GM19023 (cell line): ENCODE results near the gene SHANK3.
"Not testable (repeated sequence)": the region's sequence is repeated elsewhere in the genome, so short reads cannot be mapped to it uniquely, and the experiment has no call there.

Source experiments
- ATAC-seq: cut with Tn5 transposase; IDR thresholded peaks from one replicate; pipeline ENCODE4 v1.9.1; 2021; ENCODE audit warnings: mild to moderate bottlenecking, moderate library complexity; ENCODE audit not compliant: unreplicated experiment

Gene SHANK3

GRCh38 chr22:50672471-50673230, at the start of gene SHANK3:
Gene SHANK3 (plus strand): TSS chr22:50672823.
- ATAC-seq, result no peak

- no peak for ATAC-seq
These were observed 48.1 kb upstream of the SHANK3 start for GRCh38 chr22:50624347-50625130.

GRCh38 chr22:50625131-50625567, 47.5 kb upstream of the SHANK3 start:
- ATAC-seq, result no peak

GRCh38 chr22:50625568-50626313, 46.9 kb upstream of the SHANK3 start:
- ATAC-seq, result no peak

GRCh38 chr22:50626314-50626849, 46.2 kb upstream of the SHANK3 start:
- ATAC-seq, result no peak

GRCh38 chr22:50626850-50627641, 45.6 kb upstream of the SHANK3 start:
- no peak for ATAC-seq

DNA sequence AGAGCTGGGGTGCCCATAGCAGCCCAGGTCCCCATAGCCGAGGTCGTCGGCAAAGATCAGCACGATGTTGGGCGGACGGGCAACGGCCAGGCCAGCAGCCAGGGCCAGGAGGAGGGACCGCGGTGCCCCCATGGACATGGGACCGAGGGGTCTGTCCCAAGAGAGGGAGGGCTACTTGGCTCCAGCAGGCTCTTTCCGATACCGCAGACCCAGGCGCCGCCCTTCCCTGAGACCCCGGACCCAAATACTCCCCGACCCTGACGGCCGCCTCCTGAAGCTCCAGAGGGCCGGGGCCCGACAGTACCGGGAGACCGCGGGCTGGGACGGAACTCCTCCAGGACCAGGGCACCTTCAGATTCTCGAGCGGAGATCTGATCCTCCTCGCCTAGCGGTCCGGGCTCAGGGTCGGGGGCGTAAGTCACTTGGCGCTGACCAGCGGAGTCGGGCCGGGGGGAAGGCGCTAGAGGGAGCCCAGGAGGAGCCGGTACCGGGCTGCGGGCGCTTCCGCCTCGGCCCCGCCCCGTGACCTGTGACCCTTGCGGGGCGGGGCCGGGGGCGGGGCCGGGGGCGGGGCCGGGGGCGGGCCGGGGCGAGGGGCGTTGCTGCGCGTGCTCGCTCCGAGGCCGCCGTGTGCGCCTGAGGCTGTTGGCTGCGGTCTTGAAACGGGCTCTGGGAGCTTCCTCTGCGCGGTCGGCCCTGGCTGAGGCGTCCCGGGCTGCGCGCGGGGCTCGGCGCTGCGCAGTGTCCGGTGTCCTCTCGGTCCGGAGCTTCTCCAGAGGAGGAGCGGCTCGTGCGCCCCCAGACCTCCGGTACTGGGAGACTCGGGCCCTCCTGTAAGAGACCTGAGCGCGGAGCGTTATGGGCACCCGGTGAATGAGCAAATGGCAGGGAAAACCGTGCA, 44.7 kb upstream of the SHANK3 start, which contains the start of gene ARSA:
Gene ARSA (minus strand): TSS at position 511 of the 901 bp plus-strand sequence. CDS start 373 bp downstream, at position 138.
- no peak for ATAC-seq

GRCh38 chr22:50628543-50629134, 44.0 kb upstream of the SHANK3 start:
- ATAC-seq, result no peak

DNA sequence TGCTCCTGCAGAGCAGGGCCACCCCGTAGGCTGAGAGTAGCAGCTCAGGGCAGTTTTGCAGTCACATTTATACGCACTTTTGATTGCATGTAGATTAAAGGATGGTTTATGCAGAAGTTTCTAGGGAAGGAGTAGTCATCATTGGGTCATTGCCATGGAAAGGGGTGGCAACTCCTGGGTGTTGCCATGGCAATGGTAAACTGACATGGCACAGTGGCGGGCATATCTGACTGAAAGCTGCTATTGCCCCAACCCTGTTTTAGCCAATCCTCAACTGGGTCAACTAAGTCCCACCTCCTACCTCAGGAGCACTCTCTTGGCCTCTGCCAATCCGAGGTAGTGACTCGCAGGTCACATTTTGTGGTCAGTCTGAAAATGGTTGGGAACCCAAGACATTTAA, 42.2 kb upstream of the SHANK3 start:
- no peak for ATAC-seq

DNA sequence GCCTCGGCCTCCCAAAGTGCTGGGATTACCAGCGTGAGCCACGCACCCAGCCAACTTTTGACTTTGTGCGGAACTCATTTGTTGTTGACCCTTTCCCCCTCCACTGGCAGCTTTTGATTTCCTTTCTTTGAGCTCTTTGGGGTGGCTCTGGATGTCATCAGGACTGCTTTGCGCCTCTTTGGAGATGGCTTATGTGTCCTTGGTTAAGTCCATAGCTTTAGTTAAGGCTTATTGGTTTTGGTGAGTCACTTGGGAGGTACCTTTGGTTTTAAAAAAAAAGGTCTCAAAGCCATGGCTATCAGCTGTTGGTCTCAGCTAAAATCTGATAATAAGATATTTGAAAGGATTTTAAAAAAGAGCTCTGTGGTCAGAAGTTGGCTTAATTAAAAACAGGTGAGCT, 39.5 kb upstream of the SHANK3 start:
- no peak for ATAC-seq

DNA sequence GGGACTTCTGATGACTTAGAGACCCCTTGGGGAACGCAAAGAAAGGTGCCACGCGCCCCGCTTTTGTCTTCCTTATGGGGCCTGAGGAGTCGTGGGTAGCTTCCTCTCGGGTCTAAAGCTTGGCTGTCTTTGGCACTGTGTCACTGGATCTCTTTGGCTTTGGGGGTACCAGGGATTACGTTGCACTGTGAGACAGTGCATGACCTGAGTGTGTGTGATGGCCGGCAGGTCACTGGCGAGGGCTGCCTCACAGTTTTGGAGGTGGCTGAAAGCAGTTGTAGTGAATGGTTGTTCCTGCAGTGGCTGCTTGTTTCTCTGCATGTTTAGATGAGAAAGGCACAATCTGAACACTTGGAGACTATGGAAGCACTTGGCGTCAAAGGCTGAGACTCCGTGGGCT, 38.9 kb upstream of the SHANK3 start:
- no peak for ATAC-seq

- no peak for ATAC-seq
These were observed 37.0 kb upstream of the SHANK3 start for GRCh38 chr22:50635591-50635990.

DNA sequence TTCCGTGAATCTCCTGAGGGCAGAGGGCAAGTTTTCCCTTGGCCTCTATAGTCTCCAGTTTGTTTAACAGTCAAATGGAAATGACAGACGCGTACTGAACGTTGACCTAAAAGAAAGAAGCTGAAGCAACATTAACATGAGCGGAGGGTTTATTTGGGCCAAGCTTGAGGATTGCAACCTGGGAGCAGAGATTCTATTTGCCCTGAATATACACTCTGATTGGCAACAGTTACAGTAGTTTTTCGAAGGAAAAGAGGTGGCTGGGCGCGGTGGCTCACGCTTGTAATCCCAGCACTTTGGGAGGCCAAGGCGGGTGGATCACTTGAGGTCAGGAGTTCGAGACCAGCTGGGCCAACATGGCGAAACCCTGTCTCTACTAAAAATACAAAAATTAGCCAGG, 32.3 kb upstream of the SHANK3 start:
- ATAC-seq, result not testable (repeated sequence)

- ATAC-seq, result no peak
These were observed 31.6 kb upstream of the SHANK3 start for GRCh38 chr22:50640857-50641647.

DNA sequence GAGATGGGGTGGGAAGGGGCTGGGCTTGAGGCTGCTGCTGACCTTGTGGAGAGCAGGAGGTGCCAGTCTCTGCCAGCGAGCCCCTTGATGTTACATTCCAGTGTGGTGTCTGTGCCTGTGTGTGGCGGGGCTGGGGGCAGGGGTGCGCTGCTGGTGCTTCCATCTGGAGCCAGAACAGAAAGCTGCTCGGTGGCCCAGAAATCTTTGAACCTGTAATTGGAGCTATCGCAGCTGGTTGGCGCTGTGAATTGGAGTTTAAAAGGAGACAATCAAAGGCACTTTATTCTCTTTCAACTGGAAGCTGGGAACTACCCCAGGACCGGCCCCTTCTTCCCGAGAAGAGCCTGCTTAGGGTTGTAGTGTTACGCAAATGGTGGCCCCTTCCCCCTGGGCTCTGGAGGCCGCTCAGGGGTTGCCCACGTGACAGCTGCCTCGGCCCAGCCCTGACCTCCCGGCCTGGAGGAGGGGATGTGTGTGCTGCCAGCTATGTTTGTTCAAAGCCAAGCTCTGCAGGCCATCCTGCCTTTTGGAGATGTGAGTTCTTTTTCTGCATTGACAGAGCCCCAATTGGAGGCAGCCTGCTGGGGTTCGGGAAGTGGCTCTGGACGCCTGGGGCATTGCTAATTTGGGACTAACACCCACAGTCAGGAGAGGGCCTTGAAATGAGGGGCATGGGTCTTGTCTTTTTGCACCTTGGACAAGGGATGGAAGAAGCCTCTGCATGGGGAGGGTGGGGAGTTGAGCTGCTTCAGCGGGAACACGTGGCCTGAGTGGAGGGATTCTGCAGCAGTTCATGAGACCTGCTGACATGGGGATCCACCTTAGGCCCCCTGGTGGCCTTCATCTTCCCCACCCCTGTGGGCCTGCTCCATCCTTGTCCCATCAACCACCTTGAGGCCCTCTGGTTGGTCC, 30.7 kb upstream of the SHANK3 start:
- no peak for ATAC-seq

DNA sequence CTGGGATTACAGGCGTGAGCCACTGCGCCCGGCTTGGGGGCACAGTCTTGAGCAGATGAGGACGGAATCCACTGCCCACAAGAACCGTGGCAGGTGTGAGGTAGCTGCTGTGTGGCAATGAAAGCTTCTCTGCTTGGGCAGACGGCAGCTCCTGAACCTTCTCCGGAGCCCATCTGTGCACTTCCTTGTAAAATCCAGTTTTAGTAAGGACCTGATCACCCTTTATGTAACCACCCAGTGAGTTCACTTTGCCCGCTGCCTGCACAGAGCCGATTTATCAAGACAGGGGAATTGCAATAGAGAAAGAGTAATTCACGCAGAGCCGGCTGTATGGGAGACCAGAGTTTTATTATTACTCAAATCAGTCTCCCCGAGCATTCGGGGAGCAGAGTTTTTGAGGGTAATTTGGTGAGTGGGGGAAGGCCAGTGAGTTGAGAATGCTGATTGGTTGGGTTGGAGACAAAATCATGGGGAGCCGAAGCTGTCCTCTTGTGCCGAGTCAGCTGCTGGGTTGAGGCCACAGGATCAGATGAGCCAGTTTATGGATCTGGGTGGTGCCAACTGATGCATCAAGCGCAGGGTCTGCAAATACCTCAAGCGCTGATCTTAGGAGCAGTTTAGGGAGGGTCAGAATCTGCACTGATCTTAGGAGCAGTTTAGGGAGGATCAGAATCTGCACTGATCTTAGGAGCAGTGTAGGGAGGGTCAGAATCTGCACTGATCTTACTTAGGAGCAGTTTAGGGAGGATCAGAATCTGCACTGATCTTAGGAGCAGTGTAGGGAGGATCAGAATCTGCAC, 29.4 kb upstream of the SHANK3 start:
- not testable (repeated sequence) for ATAC-seq
